ENCODE results near the gene NTNG1.

GRCh38 chr1:107501081-107501605, 360.3 kb downstream of the NTNG1 start:
- TF ChIP-seq, protein P1, sequence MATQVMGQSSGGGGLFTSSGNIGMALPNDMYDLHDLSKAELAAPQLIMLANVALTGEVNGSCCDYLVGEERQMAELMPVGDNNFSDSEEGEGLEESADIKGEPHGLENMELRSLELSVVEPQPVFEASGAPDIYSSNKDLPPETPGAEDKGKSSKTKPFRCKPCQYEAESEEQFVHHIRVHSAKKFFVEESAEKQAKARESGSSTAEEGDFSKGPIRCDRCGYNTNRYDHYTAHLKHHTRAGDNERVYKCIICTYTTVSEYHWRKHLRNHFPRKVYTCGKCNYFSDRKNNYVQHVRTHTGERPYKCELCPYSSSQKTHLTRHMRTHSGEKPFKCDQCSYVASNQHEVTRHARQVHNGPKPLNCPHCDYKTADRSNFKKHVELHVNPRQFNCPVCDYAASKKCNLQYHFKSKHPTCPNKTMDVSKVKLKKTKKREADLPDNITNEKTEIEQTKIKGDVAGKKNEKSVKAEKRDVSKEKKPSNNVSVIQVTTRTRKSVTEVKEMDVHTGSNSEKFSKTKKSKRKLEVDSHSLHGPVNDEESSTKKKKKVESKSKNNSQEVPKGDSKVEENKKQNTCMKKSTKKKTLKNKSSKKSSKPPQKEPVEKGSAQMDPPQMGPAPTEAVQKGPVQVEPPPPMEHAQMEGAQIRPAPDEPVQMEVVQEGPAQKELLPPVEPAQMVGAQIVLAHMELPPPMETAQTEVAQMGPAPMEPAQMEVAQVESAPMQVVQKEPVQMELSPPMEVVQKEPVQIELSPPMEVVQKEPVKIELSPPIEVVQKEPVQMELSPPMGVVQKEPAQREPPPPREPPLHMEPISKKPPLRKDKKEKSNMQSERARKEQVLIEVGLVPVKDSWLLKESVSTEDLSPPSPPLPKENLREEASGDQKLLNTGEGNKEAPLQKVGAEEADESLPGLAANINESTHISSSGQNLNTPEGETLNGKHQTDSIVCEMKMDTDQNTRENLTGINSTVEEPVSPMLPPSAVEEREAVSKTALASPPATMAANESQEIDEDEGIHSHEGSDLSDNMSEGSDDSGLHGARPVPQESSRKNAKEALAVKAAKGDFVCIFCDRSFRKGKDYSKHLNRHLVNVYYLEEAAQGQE (IDR thresholded peaks at IDR 0.05; ENCODE audit: insufficient read depth in 1 of 2, low read depth in 2 of 2, low read length in 2 of 2): no peak
- no peak for TF ChIP-seq TAF1 (IDR thresholded peaks at IDR 0.05; ENCODE audit: borderline replicate concordance, insufficient read depth, low read length)
- TF ChIP-seq POLR2AphosphoS5 (IDR thresholded peaks at IDR 0.05; ENCODE audit: low read depth, low read length): no peak
- TF ChIP-seq SIN3A (IDR thresholded peaks at IDR 0.05; ENCODE audit: borderline replicate concordance, insufficient read depth, low read length): no peak
- no peak for TF ChIP-seq FOXP2 (optimal IDR thresholded peaks at IDR 0.05; ENCODE audit: borderline replicate concordance, extremely low read depth, extremely low read length, insufficient read depth)
